Non-pigmented ciliary epithelial cell (primary cell): ENCODE measurements around the gene FXYD1.
"Not testable (repeated sequence)": the region's sequence is repeated elsewhere in the genome, so short reads cannot be mapped to it uniquely, and the experiment has no call there.

Experiments used
- DNase-seq: peaks from one replicate; pipeline ENCODE4 v3.0.0-alpha.2; 2010; ENCODE audit warnings: low read depth

FXYD1 gene

DNA sequence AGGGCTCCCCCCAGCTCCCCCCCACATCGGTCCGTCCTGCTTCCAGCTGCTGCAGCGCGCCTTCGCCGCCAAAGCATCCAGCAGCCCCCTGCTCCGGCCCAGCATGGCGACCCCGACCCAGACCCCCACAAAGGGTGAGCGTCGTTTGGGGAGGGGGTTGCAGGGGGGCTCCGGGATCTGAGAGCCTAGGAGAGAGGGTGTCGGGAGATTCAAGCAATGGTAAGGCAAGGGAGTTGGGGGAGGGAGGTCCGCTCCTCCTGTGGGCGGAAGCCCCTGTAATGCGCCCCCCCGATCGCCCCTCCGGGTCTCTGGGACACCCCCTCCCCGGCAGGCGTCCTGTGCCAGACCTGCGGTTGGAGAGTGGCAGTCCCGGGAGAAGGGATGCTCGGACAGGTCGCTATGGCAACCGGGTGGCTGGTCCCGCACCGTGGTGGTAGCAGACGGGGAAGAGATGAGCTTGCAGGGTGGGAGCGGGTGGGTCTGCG lies 4.6 kb downstream of the FXYD1 start, which contains the start of gene FXYD7:
Gene FXYD7, plus strand, starts transcription at position 25 of the 485 bp plus-strand sequence. Its CDS starts 79 bp downstream, at position 104.
- no peak for DNase-seq

- DNase-seq, result no peak
These were observed 5.2 kb downstream of the FXYD1 start for GRCh38 chr19:35143818-35144217.

- DNase-seq, result no peak
These were observed 5.6 kb downstream of the FXYD1 start for GRCh38 chr19:35144259-35144599.

- no peak for DNase-seq
These were observed 6.2 kb downstream of the FXYD1 start for GRCh38 chr19:35144600-35145436.

DNA sequence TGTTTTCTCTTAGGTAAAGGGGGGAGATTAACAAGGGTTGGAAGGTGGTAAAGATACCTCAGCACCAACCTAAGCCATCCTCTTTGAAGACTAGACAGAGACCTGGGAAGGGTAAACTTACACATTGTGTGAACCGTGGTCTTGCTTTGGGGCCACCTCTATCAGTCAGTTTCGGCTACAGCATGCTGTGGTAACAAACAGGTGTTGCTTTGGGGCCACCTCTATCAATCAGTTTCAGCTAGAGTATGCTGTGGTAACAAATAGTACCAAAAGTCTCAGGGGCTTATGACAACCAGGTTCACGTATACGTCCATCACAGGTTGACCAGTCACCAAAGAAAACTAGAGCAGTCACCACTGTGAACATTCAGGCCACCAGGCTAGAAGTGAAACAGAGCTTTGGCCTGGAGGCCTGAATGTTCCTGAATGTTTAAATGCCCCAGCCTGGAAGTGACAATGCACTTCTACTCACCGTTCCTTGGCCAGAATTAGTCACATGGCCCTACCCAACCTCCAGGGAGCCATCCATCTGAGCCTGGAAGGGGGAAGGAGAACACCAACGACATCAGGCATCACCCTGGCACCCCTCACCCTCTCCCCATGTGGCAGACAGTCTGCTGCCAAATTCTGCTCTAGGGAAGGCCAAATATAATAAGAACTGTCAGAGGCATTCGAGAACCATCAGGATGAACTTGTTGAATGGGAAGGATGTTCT lies 8.3 kb downstream of the FXYD1 start:
- DNase-seq, result no peak

DNA sequence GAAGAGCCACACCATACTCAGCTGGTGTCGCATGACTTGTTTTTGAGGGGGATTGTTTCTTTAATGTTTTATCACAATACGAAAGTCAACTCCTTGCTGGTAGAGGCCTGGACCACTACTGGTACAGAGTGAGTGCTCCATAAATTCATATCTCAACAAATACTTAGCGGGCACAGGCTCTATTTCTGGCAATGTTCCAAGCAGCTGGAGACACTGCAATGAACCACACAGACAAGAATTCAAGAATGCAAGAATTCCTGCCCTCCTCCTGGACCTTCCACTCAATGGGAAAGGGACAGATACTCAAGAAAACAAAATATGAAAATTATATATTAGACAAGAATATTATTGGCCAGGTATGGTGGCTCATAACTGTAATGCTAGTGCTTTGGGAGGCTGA lies 10.8 kb downstream of the FXYD1 start:
- no peak for DNase-seq

- DNase-seq, result no peak
These were observed 11.8 kb downstream of the FXYD1 start for GRCh38 chr19:35150445-35150844.

DNA sequence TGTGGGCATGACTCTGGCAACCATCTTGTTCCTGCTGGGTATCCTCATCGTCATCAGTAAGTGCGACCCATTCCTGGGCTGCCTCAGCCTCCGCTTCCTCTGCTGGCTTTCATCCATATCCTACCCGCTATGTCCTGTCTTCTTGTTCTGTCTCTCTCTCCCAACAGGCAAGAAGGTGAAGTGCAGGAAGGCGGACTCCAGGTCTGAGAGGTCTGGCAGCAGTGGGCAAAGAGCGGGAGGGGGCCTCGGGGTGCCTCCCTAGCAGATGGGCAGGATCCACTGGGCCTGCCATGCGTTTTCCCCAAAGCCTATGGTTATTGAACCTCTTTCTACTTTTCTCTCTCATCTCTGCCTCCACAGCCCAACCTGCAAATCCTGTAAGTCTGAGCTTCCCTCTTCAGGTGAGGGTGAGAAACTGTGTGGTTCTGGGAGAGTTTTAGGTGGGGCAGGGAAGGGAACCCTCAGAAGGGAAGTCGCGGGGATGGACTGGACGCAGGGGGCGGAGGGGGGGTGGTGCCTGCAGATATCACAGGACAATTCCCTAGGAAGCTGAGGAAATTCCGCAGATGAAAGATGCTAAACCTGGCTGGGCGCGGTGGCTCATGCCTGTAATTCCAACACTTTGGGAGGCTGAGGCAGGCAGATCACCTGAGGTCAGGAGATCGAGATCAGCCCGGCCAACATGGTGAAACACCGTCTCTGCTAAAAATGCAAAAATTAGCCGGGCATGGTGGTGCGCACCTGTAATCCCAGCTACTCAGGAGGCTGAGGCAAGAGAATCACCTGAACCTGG lies 12.8 kb downstream of the FXYD1 start:
- DNase-seq, result no peak

DNA sequence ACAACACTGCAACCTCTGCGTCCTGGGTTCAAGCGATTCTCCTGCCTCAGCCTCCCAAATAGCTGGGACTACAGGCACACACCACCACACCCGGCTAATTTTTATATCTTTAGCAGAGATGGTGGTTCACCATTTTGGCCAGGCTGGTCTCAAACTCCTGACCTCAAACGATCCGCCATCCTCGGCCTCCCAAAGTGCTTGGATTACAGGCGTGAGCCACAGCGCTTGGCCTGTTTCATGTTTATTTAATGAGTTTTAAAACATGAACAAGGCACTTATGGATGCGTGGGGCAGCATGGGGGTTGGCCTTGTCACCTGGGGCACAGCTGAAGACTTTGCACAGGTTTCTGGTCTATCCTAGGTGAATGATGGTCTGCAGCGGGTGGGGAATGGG lies 14.5 kb downstream of the FXYD1 start:
- DNase-seq, result not testable (repeated sequence)

DNA sequence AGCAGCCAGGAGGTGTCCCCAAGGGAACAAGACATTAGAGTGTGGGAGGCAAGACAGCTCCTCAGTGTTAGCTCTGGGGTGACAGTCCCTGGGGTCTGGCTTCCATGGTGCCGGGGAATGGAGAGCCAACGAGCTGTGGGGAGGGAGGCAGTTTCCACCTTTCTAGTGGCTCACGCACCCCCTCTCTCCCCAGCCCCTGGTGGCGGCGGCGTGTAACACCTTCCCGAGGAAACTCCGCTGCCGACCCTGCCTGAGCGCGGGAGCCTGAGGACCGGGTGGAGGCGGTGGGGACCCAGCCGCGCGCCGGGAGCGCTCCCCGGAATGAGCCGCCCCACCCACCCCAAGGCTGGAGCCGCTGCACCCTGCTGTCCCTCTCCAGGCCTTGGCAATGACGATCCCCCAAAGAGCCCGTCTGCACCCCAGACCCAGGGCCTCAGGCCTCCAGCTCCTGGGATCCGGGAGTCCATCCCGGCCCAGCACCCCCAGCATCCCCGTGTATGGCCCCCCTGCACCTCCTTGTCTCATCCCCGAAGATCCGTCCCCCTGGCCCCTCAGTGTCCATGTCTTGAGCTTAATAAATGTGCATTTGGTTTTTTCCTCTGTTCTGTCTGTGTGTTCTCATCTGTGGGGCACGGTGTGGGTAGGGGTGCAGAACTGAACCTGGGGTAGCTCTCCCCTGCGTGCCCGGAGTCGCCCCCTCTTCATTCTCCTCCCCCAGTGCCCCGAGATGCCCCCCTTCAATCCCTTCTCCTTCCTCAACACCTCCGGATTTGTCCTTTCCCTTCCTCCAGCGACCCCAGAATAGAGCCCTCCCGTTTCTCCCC lies 15.3 kb downstream of the FXYD1 start:
- DNase-seq, result no peak

GRCh38 chr19:35154525-35155406 lies 16.1 kb downstream of the FXYD1 start, which contains the start of gene FXYD5:
TSS of gene FXYD5 (plus strand) at chr19:35154735. CDS start at chr19:35155551, 816 bp downstream.
- DNase-seq, result no peak

DNA sequence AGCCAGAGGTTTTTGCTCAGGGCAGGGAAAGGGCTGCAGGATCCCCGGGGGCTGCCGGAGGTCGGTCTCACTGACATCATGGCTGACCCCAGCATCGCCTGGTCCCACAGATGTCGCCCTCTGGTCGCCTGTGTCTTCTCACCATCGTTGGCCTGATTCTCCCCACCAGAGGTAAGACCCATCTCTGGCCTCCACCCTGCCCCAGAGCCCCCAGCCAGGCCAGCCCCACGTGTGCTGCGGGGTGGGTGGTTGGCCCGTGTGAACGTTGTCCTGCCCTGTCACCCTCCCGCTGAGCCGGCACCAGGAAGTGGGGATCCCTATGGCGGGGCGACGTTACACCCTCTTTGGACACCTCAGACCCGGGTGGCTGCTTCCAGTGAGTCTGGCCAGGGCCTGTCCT lies 16.8 kb downstream of the FXYD1 start:
- DNase-seq, result no peak

DNA sequence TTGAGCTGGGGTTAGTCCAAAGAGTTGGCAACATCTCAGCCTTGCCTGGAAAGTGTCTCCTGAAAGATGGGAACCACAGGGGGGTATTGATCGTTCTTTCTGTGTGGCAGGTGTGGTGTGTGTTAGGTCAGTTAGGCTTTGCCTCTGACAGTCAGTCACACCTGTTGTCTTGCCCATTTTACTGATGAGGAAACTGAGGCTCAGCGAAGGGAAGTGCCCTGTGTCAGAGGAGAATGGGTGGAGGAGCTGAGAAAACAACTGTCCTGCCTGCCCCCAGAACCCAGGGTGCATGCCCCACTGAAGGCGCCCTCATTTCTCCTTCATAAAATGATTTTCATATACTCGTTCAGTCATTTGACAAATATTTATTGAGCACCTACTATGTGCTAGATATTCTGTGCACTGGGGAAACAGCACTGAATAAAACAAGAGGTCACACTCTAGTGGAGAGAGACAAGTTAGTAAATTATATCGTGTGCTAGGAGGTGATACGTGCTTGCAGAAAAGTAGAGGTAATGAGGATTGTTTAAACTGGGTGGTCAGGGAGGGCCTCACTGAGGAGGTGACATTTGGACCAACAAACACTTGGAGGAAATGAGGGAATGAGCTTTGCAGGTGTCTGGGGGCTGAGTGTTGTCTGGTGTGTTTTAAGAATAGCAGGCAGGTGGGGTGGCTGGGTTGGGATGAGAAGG lies 17.5 kb downstream of the FXYD1 start:
- DNase-seq, result no peak

- no peak for DNase-seq
These were observed 18.0 kb downstream of the FXYD1 start for GRCh38 chr19:35156673-35157014.

DNA sequence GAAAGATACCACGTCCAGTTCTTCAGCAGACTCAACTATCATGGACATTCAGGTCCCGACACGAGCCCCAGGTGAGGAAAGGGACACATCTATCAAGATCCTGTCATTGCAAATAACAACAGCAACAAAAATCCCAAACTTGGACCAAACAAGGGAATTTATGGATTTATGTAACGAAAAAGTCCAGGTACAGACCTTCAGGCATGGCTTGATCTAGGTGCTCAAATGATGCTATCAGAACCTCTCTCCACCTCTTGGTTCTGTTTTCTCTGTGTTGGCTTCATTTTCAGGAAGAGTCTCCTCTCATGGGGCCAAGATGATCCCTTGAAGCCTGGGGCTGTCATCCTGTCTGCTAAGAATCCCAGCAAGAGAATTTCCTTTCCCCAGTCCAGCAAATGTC lies 18.8 kb downstream of the FXYD1 start:
- no peak for DNase-seq

DNA sequence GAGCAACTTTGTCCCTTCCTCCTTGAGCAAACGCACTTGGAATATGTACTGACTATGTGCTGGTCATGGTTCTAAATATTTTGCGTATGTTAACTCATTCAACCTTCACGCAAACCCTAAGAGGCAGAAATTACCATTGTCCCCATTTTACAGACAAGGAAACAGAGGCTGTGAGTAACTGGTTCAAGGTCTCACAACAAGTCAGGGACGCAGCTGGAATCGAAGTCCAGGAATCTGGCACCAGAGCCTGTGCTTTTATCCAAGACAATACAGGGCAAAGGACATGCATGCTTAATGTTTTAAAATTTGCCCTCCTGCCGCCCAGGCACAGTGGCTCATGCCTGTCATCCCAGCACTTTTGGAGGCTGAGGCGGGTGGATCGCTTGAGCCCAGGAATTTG lies 21.0 kb downstream of the FXYD1 start:
- DNase-seq, result no peak

- no peak for DNase-seq
These were observed 22.2 kb downstream of the FXYD1 start for GRCh38 chr19:35160629-35161433.

GRCh38 chr19:35161434-35161743 lies 22.8 kb downstream of the FXYD1 start:
- no peak for DNase-seq
